SK-N-SH treated with all-trans-retinoic acid at 6 μM for 48 hours (cell line): ENCODE measurements around the gene HES6.

Experiments used
- ATAC-seq: fragments of 200-7000 bp; cut with Tn5 transposase; 3 replicates; pipeline ENCODE4 v1.9.1; 2020; ENCODE audit warnings: mild to moderate bottlenecking, moderate library complexity
- ARNTL ChIP-seq: fragments of 450-650 bp; formaldehyde crosslinking; IDR thresholded peaks from 2 replicates; pipeline ENCODE4 v1.5.0; 2020; ENCODE audit warnings: low read depth, mild to moderate bottlenecking, moderate library complexity, borderline replicate concordance
- BACH2 ChIP-seq: fragments of 250-450 bp; sonication (Bioruptor Pico); IDR thresholded peaks from 2 replicates; pipeline ENCODE4 v1.9.0; 2021; ENCODE audit warnings: mild to moderate bottlenecking, borderline replicate concordance
- CREB5 ChIP-seq: fragments of 250-450 bp; sonication (Bioruptor Pico); IDR thresholded peaks from 2 replicates; pipeline ENCODE4 v1.5.1; 2020; ENCODE audit warnings: low read depth, mild to moderate bottlenecking, moderate library complexity
- CSDC2 ChIP-seq: fragments of 250-450 bp; sonication (Bioruptor Pico); IDR thresholded peaks from 2 replicates; pipeline ENCODE4 v1.5.0; 2020; ENCODE audit warnings: mild to moderate bottlenecking, moderate library complexity
- CSRNP3 ChIP-seq: fragments of 250-450 bp; sonication (Bioruptor Pico); IDR thresholded peaks from 2 replicates; pipeline ENCODE4 v1.5.1; 2021; ENCODE audit warnings: mild to moderate bottlenecking, moderate library complexity
- ESRRG ChIP-seq: fragments of 250-450 bp; sonication (Bioruptor Pico); IDR thresholded peaks from 2 replicates; pipeline ENCODE4 v1.6.1; 2021; ENCODE audit warnings: mild to moderate bottlenecking
- GLIS3 ChIP-seq: fragments of 250-450 bp; sonication (Bioruptor Pico); IDR thresholded peaks from 2 replicates; pipeline ENCODE4 v1.5.0; 2020; ENCODE audit warnings: mild to moderate bottlenecking, moderate library complexity
- ISL1 ChIP-seq: fragments of 250-450 bp; sonication (Bioruptor Pico); IDR thresholded peaks from 2 replicates; pipeline ENCODE4 v2.1.2; 2022; ENCODE audit warnings: mild to moderate bottlenecking, moderate library complexity
- OSR1 ChIP-seq: fragments of 250-450 bp; sonication (Bioruptor Pico); IDR thresholded peaks from 2 replicates; pipeline ENCODE4 v1.8.0; 2022; ENCODE audit warnings: moderate library complexity, mild to moderate bottlenecking, inconsistent platforms
- PATZ1 ChIP-seq: fragments of 250-450 bp; sonication (Bioruptor Pico); IDR thresholded peaks from 2 replicates; pipeline ENCODE4 v1.8.0; 2020; ENCODE audit warnings: mild to moderate bottlenecking, moderate library complexity, borderline replicate concordance
- PPARA ChIP-seq: fragments of 250-450 bp; sonication (Bioruptor Pico); IDR thresholded peaks from 2 replicates; pipeline ENCODE4 v1.5.0; 2020; ENCODE audit warnings: mild to moderate bottlenecking, borderline replicate concordance
- RARB ChIP-seq: fragments of 250-450 bp; sonication (Bioruptor Pico); IDR thresholded peaks from 2 replicates; pipeline ENCODE4 v1.8.0; 2021; ENCODE audit warnings: mild to moderate bottlenecking, moderate library complexity
- SNAI2 ChIP-seq: fragments of 250-450 bp; sonication (Bioruptor Pico); IDR thresholded peaks from 2 replicates; pipeline ENCODE4 v1.5.0; 2020; ENCODE audit warnings: mild to moderate bottlenecking, moderate library complexity
- TCF4 ChIP-seq: fragments of 250-450 bp; sonication (Bioruptor Pico); IDR thresholded peaks from 2 replicates; pipeline ENCODE4 v1.8.0; 2021; ENCODE audit warnings: mild to moderate bottlenecking, moderate library complexity, borderline replicate concordance
- TOX ChIP-seq: fragments of 250-450 bp; sonication (Bioruptor Pico); IDR thresholded peaks from 2 replicates; pipeline ENCODE4 v1.8.0; 2021; ENCODE audit warnings: mild to moderate bottlenecking, moderate library complexity, borderline replicate concordance
- ZC3H10 ChIP-seq: fragments of 250-450 bp; sonication (Bioruptor Pico); IDR thresholded peaks from 2 replicates; pipeline ENCODE4 v1.5.1; 2021; ENCODE audit warnings: mild to moderate bottlenecking, moderate library complexity
- ZFP30 ChIP-seq: fragments of 450-650 bp; formaldehyde crosslinking; IDR thresholded peaks from 2 replicates; pipeline ENCODE4 v1.5.0; 2022; ENCODE audit warnings: mild to moderate bottlenecking, moderate library complexity
- ZNF565 ChIP-seq: fragments of 450-650 bp; formaldehyde crosslinking; conservative IDR thresholded peaks from 2 replicates; pipeline ENCODE4 v1.5.0; 2020; ENCODE audit warnings: low read depth, mild to moderate bottlenecking, moderate library complexity
- ZNF70 ChIP-seq: fragments of 450-650 bp; formaldehyde crosslinking; IDR thresholded peaks from 2 replicates; pipeline ENCODE4 v1.5.0; 2020; ENCODE audit warnings: mild to moderate bottlenecking, moderate library complexity
- ZNF8 ChIP-seq: fragments of 450-650 bp; formaldehyde crosslinking; IDR thresholded peaks from 2 replicates; pipeline ENCODE4 v1.5.0; 2020; ENCODE audit warnings: mild to moderate bottlenecking, moderate library complexity
- TF ChIP-seq, protein P1 (sequence below): fragments of 250-450 bp; sonication (Bioruptor Pico); IDR thresholded peaks from 2 replicates; pipeline ENCODE4 v1.8.0; 2021; ENCODE audit warnings: low read depth, mild to moderate bottlenecking, moderate library complexity, borderline replicate concordance
- TF ChIP-seq, protein P2 (sequence below): fragments of 250-450 bp; sonication (Bioruptor Pico); IDR thresholded peaks from 2 replicates; pipeline ENCODE4 v1.5.0; 2020; ENCODE audit warnings: mild to moderate bottlenecking, moderate library complexity

HES6 gene

DNA sequence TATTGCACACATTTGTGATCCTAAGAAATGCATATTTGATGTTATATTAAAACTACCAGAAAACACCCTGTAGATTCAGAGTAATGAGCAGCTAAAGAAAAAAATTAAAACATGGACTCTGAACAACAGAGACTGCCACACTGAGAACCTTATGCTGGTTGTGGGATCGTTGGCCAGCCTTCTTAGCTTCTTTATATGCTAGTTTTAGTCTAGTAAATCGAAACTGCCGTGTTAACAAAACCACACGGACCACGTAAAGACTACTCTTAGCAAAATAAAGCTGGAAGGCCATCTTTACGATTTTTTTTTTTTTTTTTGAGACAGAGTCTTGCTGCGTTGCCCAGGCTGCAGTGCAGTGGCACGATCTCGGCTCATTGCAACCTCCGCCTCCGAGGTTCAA lies 25.8 kb upstream of the HES6 start (continued):
- TF ChIP-seq, protein P1, sequence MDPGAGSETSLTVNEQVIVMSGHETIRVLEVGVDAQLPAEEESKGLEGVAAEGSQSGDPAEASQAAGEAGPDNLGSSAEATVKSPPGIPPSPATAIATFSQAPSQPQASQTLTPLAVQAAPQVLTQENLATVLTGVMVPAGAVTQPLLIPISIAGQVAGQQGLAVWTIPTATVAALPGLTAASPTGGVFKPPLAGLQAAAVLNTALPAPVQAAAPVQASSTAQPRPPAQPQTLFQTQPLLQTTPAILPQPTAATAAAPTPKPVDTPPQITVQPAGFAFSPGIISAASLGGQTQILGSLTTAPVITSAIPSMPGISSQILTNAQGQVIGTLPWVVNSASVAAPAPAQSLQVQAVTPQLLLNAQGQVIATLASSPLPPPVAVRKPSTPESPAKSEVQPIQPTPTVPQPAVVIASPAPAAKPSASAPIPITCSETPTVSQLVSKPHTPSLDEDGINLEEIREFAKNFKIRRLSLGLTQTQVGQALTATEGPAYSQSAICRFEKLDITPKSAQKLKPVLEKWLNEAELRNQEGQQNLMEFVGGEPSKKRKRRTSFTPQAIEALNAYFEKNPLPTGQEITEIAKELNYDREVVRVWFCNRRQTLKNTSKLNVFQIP (CRISPR knock-in tag) = no peak
- no peak for TF ChIP-seq GLIS3
- TF ChIP-seq TOX = no peak

DNA sequence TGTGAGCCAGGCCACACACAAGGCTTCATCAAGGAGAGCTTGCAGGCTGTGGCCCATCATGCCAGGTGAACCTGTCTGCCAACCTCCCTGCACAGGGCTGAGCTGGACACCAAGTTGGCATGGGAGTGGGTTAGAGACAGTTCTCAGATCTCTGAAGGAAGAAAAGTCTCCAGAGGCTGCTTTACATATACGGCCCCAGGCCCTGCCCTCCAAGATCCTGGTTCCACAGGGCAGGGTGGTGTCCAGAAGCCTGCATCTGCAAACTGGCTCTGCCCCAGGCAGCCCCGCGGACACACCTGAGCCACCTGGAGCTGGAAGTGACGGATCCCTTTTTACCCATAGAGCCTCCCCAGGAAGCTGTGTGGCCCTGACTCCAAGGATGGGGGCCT lies 24.2 kb upstream of the HES6 start:
- no peak for TF ChIP-seq PATZ1 (CRISPR knock-in tag)
- no peak for TF ChIP-seq ZC3H10
- no peak for TF ChIP-seq TCF4 (CRISPR knock-in tag)
- no peak for TF ChIP-seq SNAI2
- TF ChIP-seq OSR1 (CRISPR knock-in tag) = no peak
- TF ChIP-seq ESRRG (CRISPR knock-in tag) = no peak
- TF ChIP-seq ZNF8 = no peak
- no peak for TF ChIP-seq ZFP30
- TF ChIP-seq CSDC2 = no peak
- TF ChIP-seq CREB5 (CRISPR knock-in tag) = no peak
- no peak for TF ChIP-seq ARNTL
- no peak for TF ChIP-seq TOX
- no peak for TF ChIP-seq BACH2 (CRISPR knock-in tag)
- TF ChIP-seq ZNF565 (CRISPR knock-in tag) = no peak
- TF ChIP-seq GLIS3 = no peak
- no peak for TF ChIP-seq RARB (CRISPR knock-in tag)
- TF ChIP-seq, protein P1 (CRISPR knock-in tag) = no peak
- no peak for TF ChIP-seq ISL1 (CRISPR knock-in tag)
- TF ChIP-seq CSRNP3 = no peak
- TF ChIP-seq, all 23 proteins: peak for 0
- no peak; the same call in 1 of the 3 replicates for ATAC-seq

DNA sequence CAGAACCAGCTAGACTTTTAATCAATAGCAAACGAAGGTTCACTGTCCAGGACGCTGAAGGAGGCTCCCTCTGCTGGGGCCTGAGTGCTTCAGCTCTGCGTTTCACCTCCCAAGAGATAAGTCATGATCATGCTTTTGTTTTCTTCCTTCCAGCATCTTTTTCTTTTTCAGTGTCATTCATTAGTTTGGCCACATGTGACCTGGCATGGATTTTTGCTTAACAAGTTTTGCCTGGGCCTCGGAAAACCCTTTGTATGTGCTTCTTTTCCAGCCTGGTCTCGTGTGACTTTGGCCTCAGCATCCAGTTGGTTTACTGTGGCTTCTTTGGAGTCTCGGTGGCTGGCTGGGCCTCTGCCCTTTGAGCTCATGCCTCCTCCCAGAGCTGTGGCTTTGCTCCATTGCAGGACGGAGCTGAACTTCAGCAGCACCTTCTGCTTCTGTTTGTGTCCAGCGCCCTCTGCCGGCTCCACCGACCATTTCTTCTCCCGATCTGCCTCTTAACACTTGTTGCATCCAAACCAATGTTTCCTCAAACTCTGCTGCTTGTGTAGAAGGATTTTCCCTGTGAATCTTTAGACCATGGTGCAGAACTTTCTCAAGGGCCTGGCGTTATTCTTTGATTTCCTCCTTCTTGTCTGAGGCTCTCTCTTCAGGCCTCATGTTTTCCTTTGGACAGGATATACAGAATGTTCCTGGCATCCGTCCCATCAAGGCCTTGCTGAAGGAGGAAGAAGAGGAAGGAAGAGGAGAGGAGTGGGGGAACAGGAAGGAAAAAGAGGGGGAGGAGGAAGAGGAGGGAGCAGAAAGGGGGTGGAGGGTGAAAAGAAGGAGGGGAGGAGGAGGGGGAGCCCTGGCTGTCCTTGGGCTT lies 23.6 kb upstream of the HES6 start:
- peak; percentile 96 for ATAC-seq
- TF ChIP-seq TOX = no peak
- TF ChIP-seq, protein P2, sequence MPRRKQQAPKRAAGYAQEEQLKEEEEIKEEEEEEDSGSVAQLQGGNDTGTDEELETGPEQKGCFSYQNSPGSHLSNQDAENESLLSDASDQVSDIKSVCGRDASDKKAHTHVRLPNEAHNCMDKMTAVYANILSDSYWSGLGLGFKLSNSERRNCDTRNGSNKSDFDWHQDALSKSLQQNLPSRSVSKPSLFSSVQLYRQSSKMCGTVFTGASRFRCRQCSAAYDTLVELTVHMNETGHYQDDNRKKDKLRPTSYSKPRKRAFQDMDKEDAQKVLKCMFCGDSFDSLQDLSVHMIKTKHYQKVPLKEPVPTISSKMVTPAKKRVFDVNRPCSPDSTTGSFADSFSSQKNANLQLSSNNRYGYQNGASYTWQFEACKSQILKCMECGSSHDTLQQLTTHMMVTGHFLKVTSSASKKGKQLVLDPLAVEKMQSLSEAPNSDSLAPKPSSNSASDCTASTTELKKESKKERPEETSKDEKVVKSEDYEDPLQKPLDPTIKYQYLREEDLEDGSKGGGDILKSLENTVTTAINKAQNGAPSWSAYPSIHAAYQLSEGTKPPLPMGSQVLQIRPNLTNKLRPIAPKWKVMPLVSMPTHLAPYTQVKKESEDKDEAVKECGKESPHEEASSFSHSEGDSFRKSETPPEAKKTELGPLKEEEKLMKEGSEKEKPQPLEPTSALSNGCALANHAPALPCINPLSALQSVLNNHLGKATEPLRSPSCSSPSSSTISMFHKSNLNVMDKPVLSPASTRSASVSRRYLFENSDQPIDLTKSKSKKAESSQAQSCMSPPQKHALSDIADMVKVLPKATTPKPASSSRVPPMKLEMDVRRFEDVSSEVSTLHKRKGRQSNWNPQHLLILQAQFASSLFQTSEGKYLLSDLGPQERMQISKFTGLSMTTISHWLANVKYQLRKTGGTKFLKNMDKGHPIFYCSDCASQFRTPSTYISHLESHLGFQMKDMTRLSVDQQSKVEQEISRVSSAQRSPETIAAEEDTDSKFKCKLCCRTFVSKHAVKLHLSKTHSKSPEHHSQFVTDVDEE (CRISPR knock-in tag) = no peak
- no peak for TF ChIP-seq ARNTL
- no peak for TF ChIP-seq CSDC2
- no peak for TF ChIP-seq GLIS3
- TF ChIP-seq PPARA (CRISPR knock-in tag) = no peak
- no peak for TF ChIP-seq ZNF70 (CRISPR knock-in tag)
- TF ChIP-seq ISL1 (CRISPR knock-in tag) = no peak
- TF ChIP-seq PATZ1 (CRISPR knock-in tag) = no peak
- TF ChIP-seq TCF4 (CRISPR knock-in tag) = no peak
- TF ChIP-seq OSR1 (CRISPR knock-in tag) = no peak
- TF ChIP-seq CREB5 (CRISPR knock-in tag) = no peak
- TF ChIP-seq ESRRG (CRISPR knock-in tag) = no peak
